SW480 (cell line): ENCODE data around the gene CDRT4.
A peak's percentile ranks its signal among the peaks of the same experiment; 100 is the strongest.

Experiments
- DNase-seq: peaks from one replicate; pipeline ENCODE4 v3.0.0-alpha.2; 2016; ENCODE audit warnings: low spot score

Gene CDRT4

DNA sequence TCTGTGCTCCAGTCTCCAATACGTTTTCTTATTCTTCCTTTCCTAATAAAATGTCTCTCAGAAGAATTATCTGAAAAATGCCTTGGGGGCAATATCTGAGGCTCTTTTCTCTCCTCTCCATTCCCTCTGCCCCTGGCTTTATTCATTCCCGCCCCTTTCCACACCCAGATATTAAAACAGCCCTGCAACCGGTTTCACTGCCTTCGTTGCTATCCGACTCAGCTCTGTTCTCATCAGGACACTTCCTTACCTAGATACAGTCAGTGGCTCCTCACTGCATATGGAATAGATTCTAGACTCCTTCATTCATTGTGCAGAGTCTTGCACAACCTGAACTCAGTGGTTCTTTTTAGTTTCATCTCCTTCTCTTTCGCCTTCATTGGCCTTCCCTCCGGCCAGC is 74.0 kb downstream of the CDRT4 start:
- DNase-seq: no peak

DNA sequence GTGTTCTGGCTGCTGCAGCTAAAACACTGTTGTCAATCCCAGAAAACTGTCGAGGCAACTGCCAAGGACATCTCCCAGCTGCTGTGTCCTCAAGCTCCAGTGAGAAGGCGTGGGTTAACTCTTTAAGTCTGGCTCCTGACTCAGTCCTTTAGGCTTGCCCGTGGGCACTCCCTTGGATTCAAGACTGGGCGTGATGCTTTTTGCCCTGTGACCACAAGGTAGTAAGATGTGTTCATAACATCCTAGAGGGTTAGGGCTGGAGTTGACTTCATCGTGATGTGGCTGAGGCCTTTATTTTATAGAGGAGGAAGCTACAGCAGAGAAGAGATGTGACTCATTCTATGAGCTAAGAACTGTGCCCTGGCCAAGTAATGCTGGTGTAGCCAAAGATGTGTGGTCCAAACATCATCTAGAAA is 75.1 kb downstream of the CDRT4 start:
- DNase-seq: peak; percentile 29

DNA sequence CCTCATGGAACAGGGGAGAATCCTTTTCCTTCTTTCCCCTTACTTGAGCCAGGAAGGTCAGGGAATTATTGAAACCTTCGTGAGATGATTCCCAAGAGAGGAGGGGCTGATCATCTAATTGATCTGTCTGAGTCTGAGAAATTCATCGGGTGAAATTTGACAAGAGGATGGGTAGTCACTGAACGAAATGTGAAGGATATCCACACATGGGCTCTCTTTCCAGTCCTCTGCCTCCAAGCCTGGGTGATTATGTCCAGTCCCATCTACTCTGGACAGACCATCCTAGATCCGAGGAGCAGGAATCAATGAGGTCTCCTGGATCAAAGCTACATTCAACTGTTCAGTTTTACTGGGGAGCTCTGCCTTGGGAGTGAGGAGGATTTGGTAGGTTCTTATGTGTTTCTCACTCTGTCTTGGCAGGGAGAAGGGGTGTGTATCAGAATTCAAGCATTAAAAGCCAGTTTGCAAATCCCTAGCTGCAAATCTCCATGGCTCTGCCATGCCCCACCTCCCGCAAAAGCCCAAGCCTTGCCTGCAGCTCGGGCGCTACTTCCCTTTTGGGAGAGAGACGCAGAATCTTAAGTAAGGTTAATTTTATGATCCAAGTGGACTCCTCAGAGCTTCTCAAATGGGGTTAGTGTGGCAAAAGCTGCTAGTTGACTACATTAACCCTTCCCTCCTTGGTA is 78.9 kb downstream of the CDRT4 start:
- DNase-seq: no peak

DNA sequence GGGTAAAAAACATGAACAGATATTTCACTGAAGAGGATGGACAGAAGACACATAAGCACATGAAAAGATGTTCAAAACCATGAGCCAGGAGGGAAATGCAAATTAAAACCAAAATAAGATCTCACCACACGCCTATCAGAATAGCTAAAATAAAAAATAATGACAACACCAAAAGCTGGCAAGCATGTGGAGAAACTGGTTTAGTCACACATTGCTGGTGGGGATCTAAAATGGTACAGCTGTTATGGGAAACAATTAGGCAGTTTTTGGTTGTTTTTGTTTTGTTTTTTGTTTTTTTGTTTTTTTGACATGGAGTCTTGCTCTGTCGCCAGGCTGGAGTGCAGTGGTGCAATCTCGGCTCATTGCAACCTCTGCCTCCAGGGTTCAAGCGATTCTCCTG is 81.3 kb downstream of the CDRT4 start:
- DNase-seq: no peak
